Bronchial epithelial cell (primary cell): ENCODE measurements around the gene GPRC5A. TPM values are rescaled to one million over a fixed set of nuclear protein-coding genes. Genes with fewer than 3 reads are reported as not detected.
A peak's percentile ranks its signal among the peaks of the same experiment; 100 is the strongest.

Experiments used
- DNase-seq: peaks from one replicate; pipeline ENCODE4 v3.0.0-alpha.2; 2010; ENCODE audit warnings: low read depth
- FAIRE-seq: peaks from 2 replicates; lab custom pipeline; 2011; peaks lifted over from hg19 to GRCh38; lab: Jason Lieb, UNC
- H3K27me3 ChIP-seq: 2 replicates; pipeline ENCODE4 v1.5.1; 2011; ENCODE audit warnings: low read length; ENCODE audit not compliant: control insufficient read depth, insufficient read depth
- H3K36me3 ChIP-seq: 2 replicates; pipeline ENCODE4 v1.5.1; 2011; ENCODE audit warnings: low read length; ENCODE audit not compliant: control insufficient read depth, insufficient read depth
- H3K4me3 ChIP-seq: 2 replicates; pipeline ENCODE4 v1.5.1; 2011; ENCODE audit warnings: mild to moderate bottlenecking, low read depth, low read length, control low read depth
- total RNA-seq: library from RNA; depleted of rRNA; stranded (reverse); fragments of >200 nt; gene quantifications from 2 replicates; pipeline ENCODE4 v1.2.1, GENCODE V29; 2014
- TF ChIP-seq, protein P1 (sequence below): IDR thresholded peaks from 2 replicates; pipeline ENCODE4 v1.5.1; 2011; ENCODE audit warnings: mild to moderate bottlenecking, moderate library complexity, low read length, control low read depth, inconsistent platforms; ENCODE audit not compliant: insufficient read depth, severe bottlenecking

Gene GPRC5A
- total RNA-seq, 1 donor from 2014 or later = 16.1 TPM

DNA sequence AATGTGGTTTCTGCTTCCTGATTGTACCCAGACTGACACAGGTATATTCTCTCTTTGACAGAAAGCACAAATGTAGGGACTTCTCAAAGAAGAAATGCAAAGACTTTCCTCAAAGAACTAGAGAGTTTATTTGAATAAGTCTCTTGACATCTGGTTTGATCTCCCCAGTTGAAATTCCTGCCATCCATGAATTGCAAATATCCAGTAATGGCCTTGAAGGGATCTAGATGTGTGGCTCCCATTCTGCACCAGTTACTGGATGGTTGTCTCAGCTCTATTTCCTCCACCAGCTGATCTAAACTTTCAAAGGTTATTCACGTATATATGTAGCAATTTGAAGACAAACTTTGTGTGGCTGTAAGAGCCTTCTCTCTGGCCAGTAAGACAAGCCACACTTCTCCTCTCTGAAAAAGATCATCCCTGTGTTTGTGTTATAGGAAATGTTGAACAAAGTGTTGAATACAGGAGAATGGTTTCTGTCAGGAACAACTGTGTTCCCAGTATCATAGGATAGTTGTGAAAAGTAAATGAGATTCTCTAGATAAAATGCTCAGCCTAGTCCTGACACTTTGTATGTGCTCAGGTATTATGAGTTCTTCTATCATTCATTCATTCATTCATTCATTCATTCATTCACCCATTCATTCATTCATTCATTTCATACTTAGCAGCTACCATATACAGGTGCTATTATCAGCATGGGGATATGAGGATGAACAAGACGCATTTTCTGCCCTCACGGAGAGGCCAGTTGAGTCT is 22.7 kb upstream of the GPRC5A start:
- FAIRE-seq = no peak
- TF ChIP-seq, protein P1, sequence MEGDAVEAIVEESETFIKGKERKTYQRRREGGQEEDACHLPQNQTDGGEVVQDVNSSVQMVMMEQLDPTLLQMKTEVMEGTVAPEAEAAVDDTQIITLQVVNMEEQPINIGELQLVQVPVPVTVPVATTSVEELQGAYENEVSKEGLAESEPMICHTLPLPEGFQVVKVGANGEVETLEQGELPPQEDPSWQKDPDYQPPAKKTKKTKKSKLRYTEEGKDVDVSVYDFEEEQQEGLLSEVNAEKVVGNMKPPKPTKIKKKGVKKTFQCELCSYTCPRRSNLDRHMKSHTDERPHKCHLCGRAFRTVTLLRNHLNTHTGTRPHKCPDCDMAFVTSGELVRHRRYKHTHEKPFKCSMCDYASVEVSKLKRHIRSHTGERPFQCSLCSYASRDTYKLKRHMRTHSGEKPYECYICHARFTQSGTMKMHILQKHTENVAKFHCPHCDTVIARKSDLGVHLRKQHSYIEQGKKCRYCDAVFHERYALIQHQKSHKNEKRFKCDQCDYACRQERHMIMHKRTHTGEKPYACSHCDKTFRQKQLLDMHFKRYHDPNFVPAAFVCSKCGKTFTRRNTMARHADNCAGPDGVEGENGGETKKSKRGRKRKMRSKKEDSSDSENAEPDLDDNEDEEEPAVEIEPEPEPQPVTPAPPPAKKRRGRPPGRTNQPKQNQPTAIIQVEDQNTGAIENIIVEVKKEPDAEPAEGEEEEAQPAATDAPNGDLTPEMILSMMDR = no peak
- Histone ChIP-seq H3K36me3 (no peaks in the 10 kb centered on the region), H3K4me3 (no peak overlapping the region), H3K27me3 (no peaks in the 10 kb centered on the region)
- no peak for DNase-seq

DNA sequence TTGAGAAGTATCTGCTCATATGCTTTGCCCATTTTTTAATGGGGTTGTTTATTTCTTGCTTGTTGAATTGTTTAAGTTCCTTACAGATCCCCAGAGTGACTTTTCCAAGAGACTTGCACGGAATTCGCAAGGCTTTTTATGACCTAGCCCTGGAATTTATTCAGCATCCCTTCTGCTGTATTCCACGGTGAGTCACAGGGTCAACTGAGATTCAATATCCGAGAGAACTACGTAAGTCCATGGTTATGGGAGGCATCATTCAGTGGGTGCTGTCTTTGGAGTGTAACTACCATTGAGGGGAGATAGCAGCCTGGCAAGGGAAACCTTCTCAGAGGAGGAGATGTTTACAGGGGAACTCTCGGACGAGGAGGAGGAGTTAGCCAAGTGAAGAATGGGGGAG is 20.9 kb upstream of the GPRC5A start:
- DNase-seq (peak; percentile 92), FAIRE-seq (no peak)
- TF ChIP-seq, protein P1 = no peak
- Histone ChIP-seq H3K4me3 (no peak overlapping the region), H3K36me3 (no peaks in the 10 kb centered on the region), H3K27me3 (no peaks in the 10 kb centered on the region)

DNA sequence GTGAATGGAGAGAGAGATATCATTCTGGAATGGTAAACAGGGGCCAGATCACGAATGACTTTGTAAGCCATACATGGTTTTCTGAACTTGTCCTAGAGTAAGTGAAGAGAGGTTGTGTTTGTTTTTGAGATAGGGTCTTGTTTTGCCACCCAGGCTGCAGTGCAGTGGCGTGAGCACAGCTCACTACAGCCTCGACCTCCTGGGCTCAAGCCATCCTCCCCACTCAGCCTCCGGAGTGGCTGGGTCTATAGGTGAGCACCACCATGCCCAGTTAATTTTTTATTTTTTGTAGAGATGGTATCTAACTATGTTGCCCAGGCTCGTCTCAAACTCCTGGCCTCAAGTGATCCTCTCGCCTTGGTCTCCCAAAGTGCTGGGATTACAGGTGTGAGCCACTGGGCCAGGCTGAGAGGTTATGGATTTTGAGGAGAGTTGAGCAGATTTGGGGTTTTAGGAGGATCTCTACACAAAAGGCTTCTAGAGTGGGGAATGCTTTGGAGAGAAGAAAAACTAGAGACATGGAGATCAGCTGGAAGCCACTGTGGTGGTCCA is 19.7 kb upstream of the GPRC5A start:
- Histone ChIP-seq H3K4me3 (no peak overlapping the region), H3K36me3 (no peaks in the 10 kb centered on the region), H3K27me3 (no peaks in the 10 kb centered on the region)
- DNase-seq (no peak), FAIRE-seq (no peak)
- TF ChIP-seq, protein P1 = no peak

DNA sequence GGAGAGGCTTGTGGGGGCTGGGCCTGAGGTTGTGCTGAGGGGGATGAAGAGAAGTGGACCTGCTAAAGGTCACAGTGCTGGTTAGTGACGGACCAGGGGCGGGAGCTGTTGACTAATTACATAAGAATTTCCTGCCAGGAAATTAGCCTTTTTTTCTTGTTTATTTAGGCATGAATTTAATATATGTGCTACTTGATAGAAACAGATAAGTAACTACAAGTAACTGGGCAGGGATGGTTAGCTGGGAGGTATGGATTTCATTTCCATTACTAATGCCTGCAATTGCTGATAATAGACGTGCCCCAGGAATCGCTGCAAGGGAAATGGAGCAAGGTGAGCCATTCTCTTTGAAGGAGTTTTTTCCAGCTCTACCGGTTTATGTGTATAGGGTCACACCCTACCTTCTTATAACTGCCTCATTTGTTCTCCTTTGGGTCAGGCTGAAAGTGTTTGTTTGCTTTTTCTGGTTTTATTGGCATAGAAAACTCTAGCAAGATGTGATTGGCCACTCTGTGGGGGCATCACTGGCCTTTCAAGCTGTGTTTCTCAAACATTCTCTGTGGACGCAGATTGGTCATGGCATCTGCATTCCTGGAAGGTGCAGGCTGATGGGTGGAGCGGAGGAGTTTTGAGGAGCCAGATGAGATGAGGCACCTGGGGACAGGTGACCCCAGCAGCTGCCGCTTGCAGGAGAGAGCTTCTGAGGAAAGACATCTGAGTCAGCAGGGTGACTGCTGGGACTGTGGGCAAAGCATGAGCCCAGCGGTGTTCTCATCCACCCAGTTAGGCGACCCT is 19.0 kb upstream of the GPRC5A start:
- FAIRE-seq (peak; percentile 94), DNase-seq (peak; percentile 99)
- TF ChIP-seq, protein P1 = no peak
- H3K4me3 ChIP-seq = no peak overlapping the region
- H3K27me3 ChIP-seq = no peaks in the 10 kb centered on the region
- no peaks in the 10 kb centered on the region for H3K36me3 ChIP-seq

DNA sequence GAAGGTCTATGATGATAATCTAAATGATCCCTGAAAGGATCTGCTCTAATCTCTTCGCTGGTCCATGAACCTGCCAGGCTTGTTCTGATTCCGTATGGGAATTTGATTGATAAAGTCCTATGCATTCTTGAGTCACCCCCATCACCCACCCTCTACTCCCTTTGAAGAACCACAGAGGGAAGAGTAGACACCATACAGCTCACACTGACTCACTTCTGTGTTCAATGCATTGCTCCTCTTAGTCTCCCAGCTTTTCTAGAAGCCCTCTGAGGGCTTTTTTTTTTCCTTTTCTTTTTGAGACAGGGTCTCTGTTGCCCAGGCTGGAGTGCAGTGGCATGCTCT is 18.5 kb upstream of the GPRC5A start:
- peak; percentile 94 for DNase-seq
- Histone ChIP-seq H3K27me3 (no peaks in the 10 kb centered on the region), H3K4me3 (no peak overlapping the region), H3K36me3 (no peaks in the 10 kb centered on the region)
- FAIRE-seq = no peak
- TF ChIP-seq, protein P1 = no peak
